ENCODE results near the gene CACYBP. TPM values are rescaled to one million over a fixed set of nuclear protein-coding genes. Genes with fewer than 3 reads are reported as not detected.

Gene CACYBP
- polyA plus RNA-seq, 1 donor (not counting 4 experiments of a cell fraction or from before 2014, with no cell fraction given), result 59.3 TPM

GRCh38 chr1:174956086-174956485 is 43.7 kb upstream of the CACYBP start:
- Histone ChIP-seq H3K9me1 (ENCODE audit: control insufficient read depth, extremely low read depth, insufficient read depth, low read length) (no peaks in the 10 kb centered on the region), H4K20me1 (ENCODE audit: control insufficient read depth, extremely low read depth, insufficient read depth, low read length) (no peaks in the 10 kb centered on the region), H3K4me2 (ENCODE audit: control insufficient read depth, extremely low read depth, insufficient read depth, low read depth, low read length) (no peak overlapping the region), H3K27me3 (ENCODE audit: control insufficient read depth, extremely low read depth, insufficient read depth, low read length) (no peaks in the 10 kb centered on the region), H3K9ac (ENCODE audit: control insufficient read depth, extremely low read depth, insufficient read depth, low read length) (no peak overlapping the region), H3K79me2 (ENCODE audit: control insufficient read depth, insufficient read depth, low read length) (no peaks in the 10 kb centered on the region), H3K36me3 (ENCODE audit: control insufficient read depth in 2 of 2, extremely low read depth in 1 of 2, insufficient read depth in 2 of 2, low read length in 2 of 2) (peaks cover 0 to 2% of the 10 kb centered on the region in 2 experiments), H3K4me1 (ENCODE audit: control insufficient read depth, extremely low read depth, insufficient read depth, low read length) (no peaks in the 10 kb centered on the region), H3K4me3 (ENCODE audit: control insufficient read depth in 2 of 3, extremely low read depth in 1 of 3, insufficient read depth in 2 of 3, low read depth in 1 of 3, low read length in 3 of 3) (no peak overlapping the region), H2AFZ (ENCODE audit: control insufficient read depth, low read length) (no peak overlapping the region), H3K27ac (ENCODE audit: control insufficient read depth, insufficient read depth, low read length) (no peak overlapping the region), H3K9me3 (ENCODE audit: control insufficient read depth, low read depth, low read length) (no peaks in the 10 kb centered on the region)
- FAIRE-seq (no peak), DNase-seq (ENCODE audit: low read depth, low spot score) (no peak)
- TF ChIP-seq CTCF (optimal IDR thresholded peaks at IDR 0.05 in 1 of 3, IDR thresholded peaks at IDR 0.05 in 1 of 3, conservative IDR thresholded peaks at IDR 0.05 in 1 of 3; ENCODE audit: extremely low read depth in 1 of 3, insufficient read depth in 2 of 3, low read length in 3 of 3) (no peak), EZH2 (IDR thresholded peaks at IDR 0.05; ENCODE audit: low read length) (no peak)
- dilution Hi-C loops (cut with MboI; ENCODE audit: extremely low pct_ligation_motif_present, low sequenced_read_pairs), result no loop called here

- DNase-seq (ENCODE audit: low read depth, low spot score), result no peak
- H3K4me2 ChIP-seq (ENCODE audit: control insufficient read depth, extremely low read depth, insufficient read depth, low read depth, low read length), result no peak overlapping the region
- dilution Hi-C loops (cut with MboI; ENCODE audit: extremely low pct_ligation_motif_present, low sequenced_read_pairs), result no loop called here
- no peak overlapping the region for H3K27ac ChIP-seq (ENCODE audit: control insufficient read depth, insufficient read depth, low read length)
- peaks cover 0 to 2% of the 10 kb centered on the region in 2 experiments for H3K36me3 ChIP-seq (ENCODE audit: control insufficient read depth in 2 of 2, extremely low read depth in 1 of 2, insufficient read depth in 2 of 2, low read length in 2 of 2)
- no peak overlapping the region for H3K4me3 ChIP-seq (ENCODE audit: control insufficient read depth in 2 of 3, extremely low read depth in 1 of 3, insufficient read depth in 2 of 3, low read depth in 1 of 3, low read length in 3 of 3)
- H3K27me3 ChIP-seq (ENCODE audit: control insufficient read depth, extremely low read depth, insufficient read depth, low read length), result no peaks in the 10 kb centered on the region
- no peaks in the 10 kb centered on the region for H3K9me1 ChIP-seq (ENCODE audit: control insufficient read depth, extremely low read depth, insufficient read depth, low read length)
- no peak for TF ChIP-seq EZH2 (IDR thresholded peaks at IDR 0.05; ENCODE audit: low read length)
- H2AFZ ChIP-seq (ENCODE audit: control insufficient read depth, low read length), result no peak overlapping the region
- H3K4me1 ChIP-seq (ENCODE audit: control insufficient read depth, extremely low read depth, insufficient read depth, low read length), result no peaks in the 10 kb centered on the region
- FAIRE-seq, result no peak
- H3K79me2 ChIP-seq (ENCODE audit: control insufficient read depth, insufficient read depth, low read length), result no peaks in the 10 kb centered on the region
- no peaks in the 10 kb centered on the region for H3K9me3 ChIP-seq (ENCODE audit: control insufficient read depth, low read depth, low read length)
- H4K20me1 ChIP-seq (ENCODE audit: control insufficient read depth, extremely low read depth, insufficient read depth, low read length), result no peaks in the 10 kb centered on the region
- H3K9ac ChIP-seq (ENCODE audit: control insufficient read depth, extremely low read depth, insufficient read depth, low read length), result no peak overlapping the region
Measured at GRCh38 chr1:174956976-174957375, 42.8 kb upstream of the CACYBP start.

- Histone ChIP-seq H3K9me3 (ENCODE audit: control insufficient read depth, low read depth, low read length) (no peaks in the 10 kb centered on the region), H3K27me3 (ENCODE audit: control insufficient read depth, extremely low read depth, insufficient read depth, low read length) (no peaks in the 10 kb centered on the region), H3K4me3 (ENCODE audit: control insufficient read depth in 2 of 3, extremely low read depth in 1 of 3, insufficient read depth in 2 of 3, low read depth in 1 of 3, low read length in 3 of 3) (no peak overlapping the region), H3K27ac (ENCODE audit: control insufficient read depth, insufficient read depth, low read length) (no peak overlapping the region), H3K79me2 (ENCODE audit: control insufficient read depth, insufficient read depth, low read length) (no peaks in the 10 kb centered on the region), H3K4me1 (ENCODE audit: control insufficient read depth, extremely low read depth, insufficient read depth, low read length) (no peaks in the 10 kb centered on the region), H3K9ac (ENCODE audit: control insufficient read depth, extremely low read depth, insufficient read depth, low read length) (no peak overlapping the region), H2AFZ (ENCODE audit: control insufficient read depth, low read length) (no peak overlapping the region), H3K4me2 (ENCODE audit: control insufficient read depth, extremely low read depth, insufficient read depth, low read depth, low read length) (no peak overlapping the region), H3K36me3 (ENCODE audit: control insufficient read depth in 2 of 2, extremely low read depth in 1 of 2, insufficient read depth in 2 of 2, low read length in 2 of 2) (peaks cover 0 to 2% of the 10 kb centered on the region in 2 experiments), H4K20me1 (ENCODE audit: control insufficient read depth, extremely low read depth, insufficient read depth, low read length) (no peaks in the 10 kb centered on the region), H3K9me1 (ENCODE audit: control insufficient read depth, extremely low read depth, insufficient read depth, low read length) (no peaks in the 10 kb centered on the region)
- DNase-seq (ENCODE audit: low read depth, low spot score), result no peak
- dilution Hi-C loops (cut with MboI; ENCODE audit: extremely low pct_ligation_motif_present, low sequenced_read_pairs), result no loop called here
- FAIRE-seq, result no peak
- TF ChIP-seq CTCF (optimal IDR thresholded peaks at IDR 0.05 in 1 of 3, IDR thresholded peaks at IDR 0.05 in 1 of 3, conservative IDR thresholded peaks at IDR 0.05 in 1 of 3; ENCODE audit: extremely low read depth in 1 of 3, insufficient read depth in 2 of 3, low read length in 3 of 3) (no peak), EZH2 (IDR thresholded peaks at IDR 0.05; ENCODE audit: low read length) (no peak)
Measured at GRCh38 chr1:174957829-174958228, 41.9 kb upstream of the CACYBP start.
